ENCODE data around the gene SH2D3C. TPM values are rescaled to one million over a fixed set of nuclear protein-coding genes. Genes with fewer than 3 reads are reported as not detected.

The SH2D3C gene, protein sequence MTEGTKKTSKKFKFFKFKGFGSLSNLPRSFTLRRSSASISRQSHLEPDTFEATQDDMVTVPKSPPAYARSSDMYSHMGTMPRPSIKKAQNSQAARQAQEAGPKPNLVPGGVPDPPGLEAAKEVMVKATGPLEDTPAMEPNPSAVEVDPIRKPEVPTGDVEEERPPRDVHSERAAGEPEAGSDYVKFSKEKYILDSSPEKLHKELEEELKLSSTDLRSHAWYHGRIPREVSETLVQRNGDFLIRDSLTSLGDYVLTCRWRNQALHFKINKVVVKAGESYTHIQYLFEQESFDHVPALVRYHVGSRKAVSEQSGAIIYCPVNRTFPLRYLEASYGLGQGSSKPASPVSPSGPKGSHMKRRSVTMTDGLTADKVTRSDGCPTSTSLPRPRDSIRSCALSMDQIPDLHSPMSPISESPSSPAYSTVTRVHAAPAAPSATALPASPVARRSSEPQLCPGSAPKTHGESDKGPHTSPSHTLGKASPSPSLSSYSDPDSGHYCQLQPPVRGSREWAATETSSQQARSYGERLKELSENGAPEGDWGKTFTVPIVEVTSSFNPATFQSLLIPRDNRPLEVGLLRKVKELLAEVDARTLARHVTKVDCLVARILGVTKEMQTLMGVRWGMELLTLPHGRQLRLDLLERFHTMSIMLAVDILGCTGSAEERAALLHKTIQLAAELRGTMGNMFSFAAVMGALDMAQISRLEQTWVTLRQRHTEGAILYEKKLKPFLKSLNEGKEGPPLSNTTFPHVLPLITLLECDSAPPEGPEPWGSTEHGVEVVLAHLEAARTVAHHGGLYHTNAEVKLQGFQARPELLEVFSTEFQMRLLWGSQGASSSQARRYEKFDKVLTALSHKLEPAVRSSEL
- total RNA-seq, result 0.10 and 2.2 TPM in 2 replicates

DNA sequence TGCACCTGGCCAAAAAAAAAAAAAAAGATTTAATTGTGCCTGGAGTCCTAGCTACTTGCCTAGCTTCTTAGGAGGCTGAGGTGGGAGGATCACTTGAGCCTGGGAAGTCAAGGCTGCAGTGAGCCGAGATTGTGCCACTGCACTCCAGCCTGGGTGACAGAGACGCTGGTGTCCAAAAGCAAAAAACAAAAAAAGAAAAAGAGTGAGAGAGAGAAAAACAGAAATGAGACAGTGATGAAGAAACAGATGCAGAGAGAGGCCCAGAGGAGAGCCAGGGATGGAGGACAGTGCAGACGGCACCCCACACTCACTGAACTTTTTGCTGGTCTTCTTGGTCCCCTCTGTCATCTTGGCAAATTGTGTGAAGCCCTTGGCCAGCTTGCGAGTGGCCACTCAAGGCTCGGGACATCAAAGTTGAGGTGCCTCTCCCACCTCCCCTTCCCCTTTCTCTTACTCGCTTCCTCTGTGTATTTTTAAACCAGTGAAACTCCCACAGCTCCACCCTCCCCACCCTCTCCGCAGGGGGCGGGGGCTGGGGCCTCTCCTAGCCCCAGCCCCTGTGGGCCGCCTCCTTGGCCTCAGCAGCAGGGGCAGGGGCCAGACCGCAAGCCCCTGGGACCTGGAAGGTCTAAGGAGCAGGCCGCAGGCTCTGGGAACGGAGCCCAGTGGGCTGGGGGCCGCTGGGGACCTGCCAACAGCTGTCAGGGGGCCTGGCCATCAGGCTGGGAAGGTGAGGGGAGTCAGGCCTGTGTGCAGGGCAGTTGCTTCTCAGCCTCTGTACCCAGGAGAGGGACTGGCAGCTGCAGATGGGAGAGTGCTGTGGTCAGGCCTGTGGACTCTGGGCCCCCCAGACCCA is at the start of gene SH2D3C:
SH2D3C (minus strand) TSS at position 387 of the 856 bp plus-strand sequence; CDS start at position 348, 39 bp downstream.

GRCh38 chr9:127802576-127803443 is 24.3 kb upstream of the SH2D3C start, which contains the start of gene FPGS:
FPGS (plus strand) TSS chr9:127802882; CDS start chr9:127802925, 43 bp downstream.

DNA sequence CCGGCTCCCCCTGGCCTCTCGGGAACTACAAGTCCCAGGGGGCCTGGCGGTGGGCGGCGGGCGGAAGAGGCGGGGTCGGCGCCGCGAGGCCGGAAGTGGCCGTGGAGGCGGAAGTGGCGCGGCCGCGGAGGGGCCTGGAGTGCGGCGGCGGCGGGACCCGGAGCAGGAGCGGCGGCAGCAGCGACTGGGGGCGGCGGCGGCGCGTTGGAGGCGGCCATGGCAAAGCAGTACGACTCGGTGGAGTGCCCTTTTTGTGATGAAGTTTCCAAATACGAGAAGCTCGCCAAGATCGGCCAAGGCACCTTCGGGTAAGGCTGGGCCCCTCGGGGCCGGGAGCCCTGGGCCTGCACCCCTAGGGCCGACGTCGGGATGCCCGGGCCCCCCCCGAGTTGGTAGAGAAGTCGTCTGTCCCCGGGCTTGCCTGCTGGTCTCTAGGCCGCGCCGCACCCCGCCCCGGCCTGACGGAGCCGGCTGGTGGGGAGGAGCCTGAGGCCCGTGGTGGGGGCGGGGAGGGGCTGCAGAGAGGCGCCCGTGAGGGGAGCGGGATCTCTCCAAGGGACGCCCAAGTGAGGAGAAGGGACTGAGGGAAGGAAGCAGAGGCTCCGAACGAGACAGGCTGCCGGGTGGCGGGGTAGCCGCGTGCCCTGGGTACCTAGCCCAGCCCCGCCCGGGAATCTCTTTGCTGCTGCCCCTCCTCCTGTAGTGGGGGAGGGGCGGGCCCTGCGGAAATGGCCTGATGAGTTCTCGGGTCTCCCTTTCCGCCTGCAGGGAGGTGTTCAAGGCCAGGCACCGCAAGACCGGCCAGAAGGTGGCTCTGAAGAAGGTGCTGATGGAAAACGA is 7.7 kb upstream of the SH2D3C start, which contains the start of gene CDK9:
CDK9 (plus strand) TSS at position 102 of the 840 bp plus-strand sequence; CDS start at position 217, 115 bp downstream.

DNA sequence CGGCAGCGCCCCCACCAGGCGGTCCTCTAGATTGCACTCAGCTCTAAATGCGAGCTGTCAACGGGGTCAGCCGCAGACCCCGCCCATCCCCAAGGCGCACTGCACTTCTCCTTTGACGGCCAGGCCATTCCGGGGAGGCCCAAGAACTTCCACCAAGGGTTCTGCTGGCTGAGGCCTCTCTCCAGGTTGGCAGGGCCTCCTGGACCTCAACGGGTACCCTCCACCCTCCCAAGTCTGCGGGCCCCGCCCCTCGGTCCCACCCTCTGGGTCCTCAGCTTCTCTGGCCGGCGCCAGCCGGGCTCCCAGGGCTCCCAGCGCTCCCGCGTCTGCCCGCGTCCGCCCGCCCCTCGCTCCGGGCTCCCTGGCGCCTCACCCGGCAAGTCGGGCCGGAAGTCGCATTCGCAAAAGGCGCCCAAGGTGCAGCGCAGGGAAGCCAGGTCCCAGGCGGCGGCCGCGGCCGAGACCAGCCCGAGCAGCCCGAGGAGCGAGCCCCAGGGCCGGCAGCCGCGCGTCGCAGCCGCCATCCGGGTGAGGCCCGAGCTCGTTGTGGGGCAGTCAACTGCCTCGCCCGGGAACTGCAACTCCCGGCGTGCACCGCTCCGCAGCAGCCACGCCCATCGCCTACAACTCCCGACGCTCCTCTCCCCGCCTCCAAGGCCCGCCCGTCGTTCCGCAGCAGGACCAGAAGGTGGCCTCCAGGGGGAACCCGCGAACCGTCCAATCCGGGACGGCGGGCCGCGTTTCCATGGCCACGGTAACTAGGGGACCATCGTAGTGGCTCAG is 43.5 kb downstream of the SH2D3C start, which contains the start of gene TOR2A:
TOR2A (minus strand) TSS at position 548 of the 783 bp plus-strand sequence; CDS start at position 524, 24 bp downstream.

GRCh38 chr9:127715470-127716337 is 62.8 kb downstream of the SH2D3C start, which contains the start of the genes PTRH1 and TTC16:
PTRH1 (minus strand) TSS chr9:127715663; CDS start chr9:127715639, 24 bp downstream.
TTC16 (plus strand) TSS chr9:127716079; CDS start chr9:127716146, 67 bp downstream.

GRCh38 chr9:127706836-127707241 is 71.6 kb downstream of the SH2D3C start, which contains the start of gene CFAP157:
CFAP157 (plus strand) TSS chr9:127706988; CDS start chr9:127707032, 44 bp downstream.

Other genes starting within 250 kb of the SH2D3C start
- gene STXBP1, start 166.4 kb downstream of the SH2D3C start, total RNA-seq, result 43.6 and 46.2 TPM in 2 replicates
- not detected in 2 replicates for gene CFAP157, start 71.7 kb downstream of the SH2D3C start, total RNA-seq
- 10.7 and 17.3 TPM in 2 replicates for gene PTRH1, start 63.0 kb downstream of the SH2D3C start, total RNA-seq
- 0.07 TPM in 1 of 2 replicates, not detected in the other for gene TTC16, start 62.6 kb downstream of the SH2D3C start, total RNA-seq
- gene TOR2A, start 43.4 kb downstream of the SH2D3C start, total RNA-seq, result 3.5 and 3.8 TPM in 2 replicates
- gene CDK9, start 7.4 kb upstream of the SH2D3C start, total RNA-seq, result 43.9 and 45.2 TPM in 2 replicates
- gene FPGS, start 24.2 kb upstream of the SH2D3C start, total RNA-seq, result 59.7 and 99.0 TPM in 2 replicates
- 95.5 and 100 TPM in 2 replicates for gene ENG, start 76.0 kb upstream of the SH2D3C start, total RNA-seq
- 54.9 and 66.2 TPM in 2 replicates for gene AK1, start 99.0 kb upstream of the SH2D3C start, total RNA-seq
- 45.6 and 55.6 TPM in 2 replicates for gene ST6GALNAC6, start 120.9 kb upstream of the SH2D3C start, total RNA-seq
- gene ST6GALNAC4, start 138.4 kb upstream of the SH2D3C start, total RNA-seq, result 38.9 and 43.3 TPM in 2 replicates
- gene PIP5KL1, start 152.1 kb upstream of the SH2D3C start, total RNA-seq, result 1.4 and 3.4 TPM in 2 replicates
- gene DPM2, start 159.2 kb upstream of the SH2D3C start, total RNA-seq, result 11.1 and 12.9 TPM in 2 replicates
- 24.6 and 44.9 TPM in 2 replicates for gene EEIG1, start 202.3 kb upstream of the SH2D3C start, total RNA-seq

Measured in smooth muscle cell of the pulmonary artery (primary cell).